Smooth muscle cell (in vitro differentiated cells): ENCODE data around the gene TIMM10B. TPM values are rescaled to one million over a fixed set of nuclear protein-coding genes. Genes with fewer than 3 reads are reported as not detected.

Experiments
- DNase-seq: peaks from one replicate; lab custom pipeline; 2025; ENCODE audit not compliant: unreplicated experiment; lab: John Stamatoyannopoulos, UW
- H2AFZ ChIP-seq: fragments of 200-600 bp; sonication (generic); 2 replicates; pipeline ENCODE4 v1.6.0; 2016; ENCODE audit warnings: antibody characterized with exemption, low read depth, mild to moderate bottlenecking
- H3F3A ChIP-seq: fragments of 200-600 bp; sonication (generic); 2 replicates; pipeline ENCODE4 v1.6.0; 2017; ENCODE audit warnings: antibody characterized with exemption, low read depth
- H3K27ac ChIP-seq: fragments of 200-600 bp; sonication (generic); 2 replicates; pipeline ENCODE4 v1.5.1; 2016; ENCODE audit warnings: low read depth, mild to moderate bottlenecking
- H3K27me3 ChIP-seq: fragments of 200-600 bp; sonication (generic); 2 replicates; pipeline ENCODE4 v1.6.1; 2016; ENCODE audit warnings: low read depth, mild to moderate bottlenecking
- H3K36me3 ChIP-seq: fragments of 200-600 bp; sonication (generic); 2 replicates; pipeline ENCODE4 v1.5.1; 2016; ENCODE audit warnings: low read depth
- H3K4me1 ChIP-seq: fragments of 200-600 bp; sonication (generic); 2 replicates; pipeline ENCODE4 v1.5.1; 2016; ENCODE audit warnings: low read depth
- H3K4me2 ChIP-seq: fragments of 200-600 bp; sonication (generic); 2 replicates; pipeline ENCODE4 v1.6.0; 2016; ENCODE audit warnings: mild to moderate bottlenecking
- H3K4me3 ChIP-seq: fragments of 200-600 bp; sonication (generic); 2 replicates; pipeline ENCODE4 v1.5.1; 2016; ENCODE audit warnings: mild to moderate bottlenecking
- H3K79me2 ChIP-seq: fragments of 200-600 bp; sonication (generic); 2 replicates; pipeline ENCODE4 v1.6.0; 2016; ENCODE audit warnings: low read depth, mild to moderate bottlenecking
- H3K9ac ChIP-seq: fragments of 200-600 bp; sonication (generic); 2 replicates; pipeline ENCODE4 v1.6.0; 2016; ENCODE audit warnings: low read depth
- H3K9me3 ChIP-seq: fragments of 200-600 bp; sonication (generic); replicated peaks from 2 replicates; pipeline ENCODE4 v1.5.1; 2016; ENCODE audit warnings: low read depth
- H4K20me1 ChIP-seq: fragments of 200-600 bp; sonication (generic); 2 replicates; pipeline ENCODE4 v1.6.0; 2016; ENCODE audit warnings: low read depth
- CTCF ChIP-seq: fragments of 200-600 bp; sonication (generic); IDR thresholded peaks from 2 replicates; pipeline ENCODE4 v1.5.1; 2017; ENCODE audit warnings: borderline replicate concordance, mild to moderate bottlenecking, antibody characterized with exemption; ENCODE audit not compliant: insufficient read depth, poor library complexity, severe bottlenecking
- WGBS: methylation state at CpG from one replicate; pipeline ENCODE4 v1.1.7; 2016; ENCODE audit warnings: low lambda C conversion rate; 5-methylcytosine and 5-hydroxymethylcytosine counted together
- polyA plus RNA-seq: library from polyadenylated mRNA; unstranded; fragments of >200 nt; fragmentation: Nextera tagmentation; extraction: Ambion mirVana; gene quantifications from 2 replicates; pipeline ENCODE4 v1.2.1, GENCODE V29; 2016
- total RNA-seq: library from RNA; depleted of rRNA; stranded (reverse); fragments of >200 nt; gene quantifications from 2 replicates; pipeline ENCODE4 v1.2.3, GENCODE V29; 2014

TIMM10B gene
- total and polyA plus RNA-seq, 2 experiments from 2014 or later = 29.1 to 37.0 TPM

DNA sequence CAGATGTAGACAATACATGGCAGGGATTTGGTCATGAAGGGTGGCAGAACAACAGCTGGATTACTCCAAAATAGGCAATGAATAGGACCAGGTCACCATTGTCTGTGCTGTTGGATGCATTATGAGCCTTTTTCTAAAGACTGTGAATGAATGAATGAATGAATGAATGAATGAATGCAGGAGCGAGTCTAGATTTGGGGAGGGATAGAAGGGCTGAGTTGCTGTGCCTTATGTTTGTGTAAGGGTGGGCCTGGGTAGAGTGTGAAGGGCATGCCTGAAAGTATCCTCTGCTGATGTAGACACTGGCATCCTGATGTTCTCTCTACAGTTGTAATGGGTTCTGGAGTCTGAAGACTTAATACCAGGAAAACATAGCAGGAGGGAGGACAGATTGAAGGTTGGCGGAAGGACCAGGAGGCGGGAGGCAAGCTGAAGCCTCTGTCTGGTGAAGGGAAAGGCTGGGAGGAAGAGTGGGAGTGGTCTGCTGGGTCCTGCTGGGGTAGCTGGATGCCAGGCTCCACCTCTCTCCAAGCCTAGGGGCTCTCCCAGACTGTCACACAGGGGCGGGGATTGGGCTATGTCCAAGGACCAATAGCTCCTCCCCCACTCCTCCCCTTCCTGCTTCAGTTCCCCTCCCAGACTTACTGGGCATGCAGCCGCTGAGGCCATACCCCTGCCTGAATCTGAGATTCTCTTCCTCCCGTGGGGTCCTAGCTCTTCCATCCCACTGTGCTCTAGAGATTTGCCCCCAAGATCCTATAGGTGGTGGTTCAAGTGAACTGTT is 12.4 kb upstream of the TIMM10B start:
- Histone ChIP-seq H3K4me3 (no peak overlapping the region), H3K9ac (no peak overlapping the region), H4K20me1 (no peaks in the 10 kb centered on the region), H3F3A (no peaks in the 10 kb centered on the region), H3K27me3 (no peaks in the 10 kb centered on the region), H3K4me2 (no peak overlapping the region), H3K79me2 (peaks cover 36% of the 10 kb centered on the region), H3K36me3 (no peaks in the 10 kb centered on the region), H2AFZ (no peak overlapping the region), H3K9me3 (no peaks in the 10 kb centered on the region), H3K4me1 (peaks cover 8% of the 10 kb centered on the region), H3K27ac (peak overlapping the region; percentile 5)
- WGBS = 22% methylated on average over 6 of the region's 6 CpGs
- peak; percentile 67 for DNase-seq
- TF ChIP-seq CTCF = no peak

DNA sequence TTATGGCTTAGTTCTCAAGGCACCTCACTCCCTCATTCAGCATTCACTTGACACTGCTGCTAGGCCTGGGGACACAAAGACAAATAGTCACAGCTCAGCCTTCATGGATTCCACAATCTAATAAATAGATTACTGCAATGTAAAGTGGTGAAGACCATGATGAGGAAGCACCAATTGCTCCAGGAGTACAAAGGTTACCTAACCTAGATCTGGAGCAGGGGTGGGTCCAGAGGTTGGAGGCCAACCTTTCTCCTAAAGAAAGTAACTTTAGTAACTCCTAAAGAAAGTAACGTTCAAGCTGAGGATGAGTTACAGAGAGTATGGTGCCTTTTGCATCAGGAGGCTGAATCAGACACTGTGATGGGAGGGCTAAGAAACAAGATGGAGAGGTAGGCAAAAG is 11.7 kb upstream of the TIMM10B start:
- H3K4me2 ChIP-seq = no peak overlapping the region
- TF ChIP-seq CTCF = no peak
- H3K27me3 ChIP-seq = no peaks in the 10 kb centered on the region
- H3F3A ChIP-seq = peaks cover 5% of the 10 kb centered on the region
- peaks cover 12% of the 10 kb centered on the region for H3K4me1 ChIP-seq
- no peak overlapping the region for H2AFZ ChIP-seq
- 97% methylated on average over 1 of the region's 1 CpG for WGBS
- H3K9ac ChIP-seq = no peak overlapping the region
- peak overlapping the region; percentile 5 for H3K27ac ChIP-seq
- no peaks in the 10 kb centered on the region for H4K20me1 ChIP-seq
- H3K4me3 ChIP-seq = no peak overlapping the region
- no peak for DNase-seq
- no peaks in the 10 kb centered on the region for H3K36me3 ChIP-seq
- H3K9me3 ChIP-seq = no peaks in the 10 kb centered on the region
- H3K79me2 ChIP-seq = peaks cover 36% of the 10 kb centered on the region

DNA sequence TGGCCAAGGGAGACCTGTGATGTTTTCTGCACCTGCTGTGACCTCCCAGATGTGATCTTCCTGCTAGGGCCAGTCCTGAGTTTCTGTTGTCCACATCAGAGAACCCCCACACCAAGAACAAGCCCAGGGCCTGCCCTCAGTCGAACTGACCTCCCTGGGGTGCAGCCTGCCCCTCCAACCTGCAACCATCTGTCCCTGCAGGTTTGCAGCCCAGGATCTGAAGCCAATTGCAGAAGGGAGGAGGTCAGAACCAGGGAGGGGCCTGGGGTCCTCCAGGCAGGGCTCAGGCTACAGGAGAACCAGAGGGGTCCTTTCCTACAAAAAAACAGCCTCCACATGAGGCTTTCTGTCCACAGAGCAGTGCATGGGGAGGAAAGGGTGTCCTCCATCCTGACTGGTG is 8.4 kb upstream of the TIMM10B start:
- no peak overlapping the region for H3K9ac ChIP-seq
- peak overlapping the region; percentile 94 for H3K4me3 ChIP-seq
- DNase-seq = no peak
- H2AFZ ChIP-seq = no peak overlapping the region
- H3K27ac ChIP-seq = no peak overlapping the region
- peaks cover 16% of the 10 kb centered on the region for H3F3A ChIP-seq
- H3K27me3 ChIP-seq = no peaks in the 10 kb centered on the region
- no peaks in the 10 kb centered on the region for H3K9me3 ChIP-seq
- whole genome bisulfite sequencing = 42% methylated on average over 1 of the region's 1 CpG
- H3K79me2 ChIP-seq = peaks cover 31% of the 10 kb centered on the region
- TF ChIP-seq CTCF = no peak
- no peaks in the 10 kb centered on the region for H3K36me3 ChIP-seq
- H4K20me1 ChIP-seq = no peaks in the 10 kb centered on the region
- H3K4me2 ChIP-seq = peak overlapping the region; percentile 94
- H3K4me1 ChIP-seq = peaks cover 12% of the 10 kb centered on the region
